Breast epithelium (tissue), 4 donors: ENCODE results near the gene SRMS. TPM values are rescaled to one million over a fixed set of nuclear protein-coding genes. Genes with fewer than 3 reads are reported as not detected.

Experiments
- DNase-seq, 2 donors: peaks; one replicate each; pipeline ENCODE4 v3.0.0-alpha.2; 2019; ENCODE audit warnings: low spot score in 2 of 2
- H3K27ac ChIP-seq, 2 donors: fragments of 200-600 bp; sonication (generic) in 1 of 2; one replicate each; pipeline ENCODE4 v1.5.1; 2016 to 2019; ENCODE audit warnings: mild to moderate bottlenecking in 1 of 2
- H3K27me3 ChIP-seq, 2 donors: fragments of 200-600 bp; sonication (generic) in 1 of 2; one replicate each; pipeline versions ENCODE4 v1.5.1 to v1.6.0; 2017 to 2019; ENCODE audit warnings: control low read depth in 1 of 2, mild to moderate bottlenecking in 1 of 2
- H3K36me3 ChIP-seq: fragments of 200-600 bp; one replicate; pipeline ENCODE4 v1.5.1; 2019
- H3K4me1 ChIP-seq, 2 donors: fragments of 200-600 bp; sonication (generic); one replicate each; pipeline ENCODE4 v1.5.1; 2016 to 2019; ENCODE audit warnings: control low read depth in 1 of 2
- H3K4me3 ChIP-seq, 3 donors: fragments of 200-600 bp; sonication (generic); 1 replicate in 2 of 3; 2 replicates in 1 of 3; pipeline ENCODE4 v1.5.1; 2016 to 2019; ENCODE audit warnings: mild to moderate bottlenecking in 3 of 3, moderate library complexity in 2 of 3
- H3K9me3 ChIP-seq, 2 donors: fragments of 200-600 bp; sonication (generic) in 1 of 2; one replicate each; pipeline ENCODE4 v1.5.1; 2016 to 2019; ENCODE audit warnings: control low read depth in 1 of 2
- CTCF ChIP-seq, 3 donors: fragments of 450-650 bp; IDR thresholded peaks; one replicate each; pipeline ENCODE4 v1.5.1; 2016 to 2017; ENCODE audit warnings: antibody characterized with exemption in 3 of 3, mild to moderate bottlenecking in 3 of 3, moderate library complexity in 3 of 3
- POLR2A ChIP-seq: fragments of 450-650 bp; IDR thresholded peaks from one replicate; pipeline ENCODE4 v1.6.1; 2016; ENCODE audit warnings: antibody characterized with exemption, mild to moderate bottlenecking, moderate library complexity
- POLR2AphosphoS5 ChIP-seq, 3 donors: sonication (generic); formaldehyde crosslinking; IDR thresholded peaks; one replicate each; pipeline ENCODE4 v1.6.1; 2017; ENCODE audit warnings: antibody characterized with exemption in 3 of 3
- intact Hi-C: fragments of 100-400 bp; cut with DNase I; formaldehyde crosslinking; loops from one replicate; pipeline ENCODE4 v1.15.1; 2023; ENCODE audit warnings: low total_unique reads
- total RNA-seq, 3 donors: library from RNA; depleted of rRNA; stranded (reverse); fragments of >200 nt; gene quantifications; one replicate each; pipeline ENCODE4 v1.1.0, GENCODE V29; 2016

The SRMS gene
- total RNA-seq: under 1 TPM in 2 of 3 donors, not detected in 1; 0.59 to 0.66 TPM

- H3K27ac ChIP-seq: no peak within 1 kb of the TSS
- peaks cover 0 to 25% of the 10 kb centered on the region in 2 donors for H3K27me3 ChIP-seq
- intact Hi-C loops: no loop called here
- no peak within 1 kb of the TSS for H3K4me3 ChIP-seq
- no peaks in the 10 kb centered on the region for H3K9me3 ChIP-seq
- H3K36me3 ChIP-seq: no peaks in the 10 kb centered on the region
- no peak for TF ChIP-seq POLR2AphosphoS5 (IDR thresholded peaks at IDR 0.05)
- no peak for TF ChIP-seq POLR2A
- no peak for TF ChIP-seq CTCF (IDR thresholded peaks at IDR 0.05)
- DNase-seq: no peak
- H3K4me1 ChIP-seq: no peaks in the 10 kb centered on the region
Measured at GRCh38 chr20:63547725-63548480, at the start of gene SRMS. TSS of gene SRMS (minus strand) at chr20:63547749. CDS start at chr20:63547463, 286 bp downstream.

GRCh38 chr20:63596423-63596822, 48.9 kb upstream of the SRMS start:
- Histone ChIP-seq H3K4me3 (no peak overlapping the region), H3K9me3 (no peaks in the 10 kb centered on the region), H3K36me3 (no peaks in the 10 kb centered on the region), H3K4me1 (no peaks in the 10 kb centered on the region), H3K27me3 (no peaks in the 10 kb centered on the region), H3K27ac (no peak overlapping the region)
- TF ChIP-seq CTCF (IDR thresholded peaks at IDR 0.05) (no peak), POLR2AphosphoS5 (IDR thresholded peaks at IDR 0.05) (no peak), POLR2A (no peak)
- DNase-seq: no peak
- intact Hi-C loops: no loop called here

GRCh38 chr20:63595416-63596127, 48.0 kb upstream of the SRMS start:
- no peak overlapping the region for H3K4me3 ChIP-seq
- H3K36me3 ChIP-seq: no peaks in the 10 kb centered on the region
- intact Hi-C loops: no loop called here
- H3K4me1 ChIP-seq: no peaks in the 10 kb centered on the region
- DNase-seq: no peak
- peak overlapping the region in 1 of 2 donors; percentile 2 for H3K27ac ChIP-seq
- no peak for TF ChIP-seq CTCF (IDR thresholded peaks at IDR 0.05)
- no peak for TF ChIP-seq POLR2AphosphoS5 (IDR thresholded peaks at IDR 0.05)
- TF ChIP-seq POLR2A: no peak
- H3K9me3 ChIP-seq: no peaks in the 10 kb centered on the region
- H3K27me3 ChIP-seq: no peaks in the 10 kb centered on the region

- TF ChIP-seq CTCF (IDR thresholded peaks at IDR 0.05) (no peak), POLR2A (no peak), POLR2AphosphoS5 (IDR thresholded peaks at IDR 0.05) (peak in 1 of 3 donors; percentile 21)
- H3K27ac ChIP-seq: peak overlapping the region; percentile 29 to 91
Measured at GRCh38 chr20:63594043-63594561, 46.6 kb upstream of the SRMS start.

GRCh38 chr20:63592661-63593060, 45.1 kb upstream of the SRMS start:
- Histone ChIP-seq H3K27ac (no peak overlapping the region), H3K9me3 (no peaks in the 10 kb centered on the region), H3K4me3 (no peak overlapping the region), H3K36me3 (no peaks in the 10 kb centered on the region), H3K27me3 (no peaks in the 10 kb centered on the region), H3K4me1 (no peaks in the 10 kb centered on the region)
- no peak for TF ChIP-seq CTCF (IDR thresholded peaks at IDR 0.05)
- no peak for TF ChIP-seq POLR2A
- no peak for TF ChIP-seq POLR2AphosphoS5 (IDR thresholded peaks at IDR 0.05)
- intact Hi-C loops: no loop called here
- DNase-seq: no peak

More at GRCh38 chr20:63594043-63594561, 46.6 kb upstream of the SRMS start:
- Histone ChIP-seq H3K27me3 (no peaks in the 10 kb centered on the region), H3K36me3 (no peaks in the 10 kb centered on the region), H3K4me1 (no peaks in the 10 kb centered on the region), H3K9me3 (no peaks in the 10 kb centered on the region), H3K4me3 (no peak overlapping the region)
- intact Hi-C loops: no loop called here
- DNase-seq: no peak
